ENCODE results near the gene SBK1.
A peak's percentile ranks its signal among the peaks of the same experiment; 100 is the strongest.
"Not testable (repeated sequence)": the region's sequence is repeated elsewhere in the genome, so short reads cannot be mapped to it uniquely, and the experiment has no call there.

SBK1 gene

GRCh38 chr16:28326881-28327610 lies 34.7 kb downstream of the SBK1 start:
- TF ChIP-seq CTCF (IDR thresholded peaks at IDR 0.05; ENCODE audit: insufficient read depth, missing control alignments): peak; percentile 64
- DNase-seq (ENCODE audit: insufficient read length, low spot score) (peak; percentile 67), FAIRE-seq (no peak)

GRCh38 chr16:28330232-28330631 lies 37.9 kb downstream of the SBK1 start:
- not testable (repeated sequence) for FAIRE-seq; DNase-seq (ENCODE audit: insufficient read length, low spot score)

GRCh38 chr16:28330981-28331380 lies 38.7 kb downstream of the SBK1 start:
- not testable (repeated sequence) for FAIRE-seq; DNase-seq (ENCODE audit: insufficient read length, low spot score)

GRCh38 chr16:28332632-28333031 lies 40.3 kb downstream of the SBK1 start:
- DNase-seq (ENCODE audit: insufficient read length, low spot score); FAIRE-seq: not testable (repeated sequence)

- not testable (repeated sequence) for DNase-seq (ENCODE audit: insufficient read length, low spot score); FAIRE-seq
These were observed 43.4 kb downstream of the SBK1 start for GRCh38 chr16:28335678-28336077.

- FAIRE-seq; DNase-seq (ENCODE audit: insufficient read length, low spot score): not testable (repeated sequence)
These were observed 44.8 kb downstream of the SBK1 start for GRCh38 chr16:28336940-28337710.

GRCh38 chr16:28338230-28338629 lies 45.9 kb downstream of the SBK1 start:
- DNase-seq (ENCODE audit: insufficient read length, low spot score); FAIRE-seq: not testable (repeated sequence)

GRCh38 chr16:28362600-28362999 lies 70.3 kb downstream of the SBK1 start:
- not testable (repeated sequence) for FAIRE-seq; DNase-seq (ENCODE audit: insufficient read length, low spot score)

GRCh38 chr16:28363408-28363807 lies 71.1 kb downstream of the SBK1 start, which contains the start of gene NPIPB6:
Gene NPIPB6, minus strand, starts transcription at chr16:28363508. Its CDS starts 686 bp downstream, at chr16:28362822.
- FAIRE-seq; DNase-seq (ENCODE audit: insufficient read length, low spot score): not testable (repeated sequence)

- not testable (repeated sequence) for DNase-seq (ENCODE audit: insufficient read length, low spot score); FAIRE-seq
These were observed 72.2 kb downstream of the SBK1 start for GRCh38 chr16:28364268-28365173.

GRCh38 chr16:28367926-28368325 lies 75.6 kb downstream of the SBK1 start:
- FAIRE-seq; DNase-seq (ENCODE audit: insufficient read length, low spot score): not testable (repeated sequence)

Data from D721Med (cell line).